ENCODE results near the gene CLUH. TPM values are rescaled to one million over a fixed set of nuclear protein-coding genes. Genes with fewer than 3 reads are reported as not detected.

Gene CLUH
- total RNA-seq, 1 experiment from 2014 or later = 39.1 TPM

GRCh38 chr17:2695243-2695960 lies 16.2 kb downstream of the CLUH start:
- Histone ChIP-seq H3K36me3 (ENCODE audit: insufficient read depth, low read length) (peaks cover 10% of the 10 kb centered on the region; the same call in 1 of the 2 replicates), H3K4me2 (ENCODE audit: low read depth, low read length, poor library complexity, severe bottlenecking) (no peak overlapping the region), H3K4me1 (ENCODE audit: low read length) (no peaks in the 10 kb centered on the region), H3K9ac (ENCODE audit: low read length) (no peak overlapping the region), H3K79me2 (ENCODE audit: low read length) (no peaks in the 10 kb centered on the region), H3K4me3 (ENCODE audit: low read length) (no peak overlapping the region), H3K27me3 (ENCODE audit: low read length) (no peaks in the 10 kb centered on the region), H3K9me2 (replicated peaks; ENCODE audit: insufficient read depth, low read length) (no peaks in the 10 kb centered on the region), H3K9me3 (ENCODE audit: low read length) (no peaks in the 10 kb centered on the region), H4K20me1 (ENCODE audit: insufficient read depth, low read depth, low read length) (no peaks in the 10 kb centered on the region; the same call in 1 of the 2 replicates), H2AFZ (ENCODE audit: low read length) (no peak overlapping the region), H3K27ac (ENCODE audit: low read length) (no peak overlapping the region)
- no peak for DNase-seq

GRCh38 chr17:2694381-2695242 lies 17.0 kb downstream of the CLUH start:
- no peaks in the 10 kb centered on the region; the same call in 1 of the 2 replicates for H4K20me1 ChIP-seq (ENCODE audit: insufficient read depth, low read depth, low read length)
- no peak overlapping the region for H3K4me3 ChIP-seq (ENCODE audit: low read length)
- H3K9me2 ChIP-seq (replicated peaks; ENCODE audit: insufficient read depth, low read length) = no peaks in the 10 kb centered on the region
- no peaks in the 10 kb centered on the region for H3K4me1 ChIP-seq (ENCODE audit: low read length)
- no peak for DNase-seq
- H3K9me3 ChIP-seq (ENCODE audit: low read length) = no peaks in the 10 kb centered on the region
- H3K79me2 ChIP-seq (ENCODE audit: low read length) = no peaks in the 10 kb centered on the region
- no peaks in the 10 kb centered on the region for H3K27me3 ChIP-seq (ENCODE audit: low read length)
- H3K9ac ChIP-seq (ENCODE audit: low read length) = no peak overlapping the region
- no peak overlapping the region for H3K4me2 ChIP-seq (ENCODE audit: low read depth, low read length, poor library complexity, severe bottlenecking)
- peaks cover 10% of the 10 kb centered on the region; the same call in 1 of the 2 replicates for H3K36me3 ChIP-seq (ENCODE audit: insufficient read depth, low read length)
- H2AFZ ChIP-seq (ENCODE audit: low read length) = no peak overlapping the region
- H3K27ac ChIP-seq (ENCODE audit: low read length) = no peak overlapping the region

GRCh38 chr17:2693561-2694380 lies 17.8 kb downstream of the CLUH start:
- H2AFZ ChIP-seq (ENCODE audit: low read length) = no peak overlapping the region
- peaks cover 7% of the 10 kb centered on the region; the same call in 1 of the 2 replicates for H3K36me3 ChIP-seq (ENCODE audit: insufficient read depth, low read length)
- no peaks in the 10 kb centered on the region for H3K27me3 ChIP-seq (ENCODE audit: low read length)
- no peaks in the 10 kb centered on the region for H3K79me2 ChIP-seq (ENCODE audit: low read length)
- no peak overlapping the region for H3K4me2 ChIP-seq (ENCODE audit: low read depth, low read length, poor library complexity, severe bottlenecking)
- no peak overlapping the region for H3K9ac ChIP-seq (ENCODE audit: low read length)
- H3K9me2 ChIP-seq (replicated peaks; ENCODE audit: insufficient read depth, low read length) = no peaks in the 10 kb centered on the region
- H3K27ac ChIP-seq (ENCODE audit: low read length) = no peak overlapping the region
- no peaks in the 10 kb centered on the region for H3K9me3 ChIP-seq (ENCODE audit: low read length)
- no peak overlapping the region for H3K4me3 ChIP-seq (ENCODE audit: low read length)
- DNase-seq = no peak
- H3K4me1 ChIP-seq (ENCODE audit: low read length) = no peaks in the 10 kb centered on the region
- no peaks in the 10 kb centered on the region; the same call in 1 of the 2 replicates for H4K20me1 ChIP-seq (ENCODE audit: insufficient read depth, low read depth, low read length)

- Histone ChIP-seq H3K4me3 (ENCODE audit: low read length) (no peak overlapping the region), H3K27me3 (ENCODE audit: low read length) (no peaks in the 10 kb centered on the region), H3K9ac (ENCODE audit: low read length) (no peak overlapping the region), H3K4me1 (ENCODE audit: low read length) (no peaks in the 10 kb centered on the region), H2AFZ (ENCODE audit: low read length) (no peak overlapping the region), H3K79me2 (ENCODE audit: low read length) (no peaks in the 10 kb centered on the region), H3K36me3 (ENCODE audit: insufficient read depth, low read length) (peaks cover 2% of the 10 kb centered on the region; the same call in 1 of the 2 replicates), H4K20me1 (ENCODE audit: insufficient read depth, low read depth, low read length) (no peaks in the 10 kb centered on the region; the same call in 1 of the 2 replicates), H3K9me2 (replicated peaks; ENCODE audit: insufficient read depth, low read length) (no peaks in the 10 kb centered on the region), H3K27ac (ENCODE audit: low read length) (no peak overlapping the region), H3K4me2 (ENCODE audit: low read depth, low read length, poor library complexity, severe bottlenecking) (no peak overlapping the region), H3K9me3 (ENCODE audit: low read length) (no peaks in the 10 kb centered on the region)
- no peak for DNase-seq
Measured at GRCh38 chr17:2692781-2693135, 18.8 kb downstream of the CLUH start.

GRCh38 chr17:2691965-2692780 lies 19.4 kb downstream of the CLUH start:
- Histone ChIP-seq H4K20me1 (ENCODE audit: insufficient read depth, low read depth, low read length) (no peaks in the 10 kb centered on the region; the same call in 1 of the 2 replicates), H3K27me3 (ENCODE audit: low read length) (no peaks in the 10 kb centered on the region), H3K9me2 (replicated peaks; ENCODE audit: insufficient read depth, low read length) (no peaks in the 10 kb centered on the region), H3K36me3 (ENCODE audit: insufficient read depth, low read length) (peaks cover 2% of the 10 kb centered on the region; the same call in 1 of the 2 replicates), H3K4me3 (ENCODE audit: low read length) (no peak overlapping the region), H3K27ac (ENCODE audit: low read length) (no peak overlapping the region), H2AFZ (ENCODE audit: low read length) (no peak overlapping the region), H3K4me1 (ENCODE audit: low read length) (no peaks in the 10 kb centered on the region), H3K9ac (ENCODE audit: low read length) (no peak overlapping the region), H3K9me3 (ENCODE audit: low read length) (no peaks in the 10 kb centered on the region), H3K4me2 (ENCODE audit: low read depth, low read length, poor library complexity, severe bottlenecking) (no peak overlapping the region), H3K79me2 (ENCODE audit: low read length) (no peaks in the 10 kb centered on the region)
- DNase-seq = no peak

GRCh38 chr17:2691069-2691871 lies 20.3 kb downstream of the CLUH start:
- no peak overlapping the region for H3K4me3 ChIP-seq (ENCODE audit: low read length)
- no peak overlapping the region for H2AFZ ChIP-seq (ENCODE audit: low read length)

More at GRCh38 chr17:2691069-2691871, 20.3 kb downstream of the CLUH start:
- no peak for DNase-seq
- Histone ChIP-seq H3K9me2 (replicated peaks; ENCODE audit: insufficient read depth, low read length) (no peaks in the 10 kb centered on the region), H3K9ac (ENCODE audit: low read length) (no peak overlapping the region), H3K4me1 (ENCODE audit: low read length) (no peaks in the 10 kb centered on the region), H3K79me2 (ENCODE audit: low read length) (no peaks in the 10 kb centered on the region), H4K20me1 (ENCODE audit: insufficient read depth, low read depth, low read length) (no peaks in the 10 kb centered on the region; the same call in 1 of the 2 replicates), H3K27ac (ENCODE audit: low read length) (no peak overlapping the region), H3K27me3 (ENCODE audit: low read length) (no peaks in the 10 kb centered on the region), H3K4me2 (ENCODE audit: low read depth, low read length, poor library complexity, severe bottlenecking) (no peak overlapping the region), H3K36me3 (ENCODE audit: insufficient read depth, low read length) (peaks cover 2% of the 10 kb centered on the region; the same call in 1 of the 2 replicates), H3K9me3 (ENCODE audit: low read length) (no peaks in the 10 kb centered on the region)
